Measurements from ENCODE around the gene IL24.
A peak's percentile ranks its signal among the peaks of the same experiment; 100 is the strongest.
"Not testable (repeated sequence)": the region's sequence is repeated elsewhere in the genome, so short reads cannot be mapped to it uniquely, and the experiment has no call there.

IL24 gene

DNA sequence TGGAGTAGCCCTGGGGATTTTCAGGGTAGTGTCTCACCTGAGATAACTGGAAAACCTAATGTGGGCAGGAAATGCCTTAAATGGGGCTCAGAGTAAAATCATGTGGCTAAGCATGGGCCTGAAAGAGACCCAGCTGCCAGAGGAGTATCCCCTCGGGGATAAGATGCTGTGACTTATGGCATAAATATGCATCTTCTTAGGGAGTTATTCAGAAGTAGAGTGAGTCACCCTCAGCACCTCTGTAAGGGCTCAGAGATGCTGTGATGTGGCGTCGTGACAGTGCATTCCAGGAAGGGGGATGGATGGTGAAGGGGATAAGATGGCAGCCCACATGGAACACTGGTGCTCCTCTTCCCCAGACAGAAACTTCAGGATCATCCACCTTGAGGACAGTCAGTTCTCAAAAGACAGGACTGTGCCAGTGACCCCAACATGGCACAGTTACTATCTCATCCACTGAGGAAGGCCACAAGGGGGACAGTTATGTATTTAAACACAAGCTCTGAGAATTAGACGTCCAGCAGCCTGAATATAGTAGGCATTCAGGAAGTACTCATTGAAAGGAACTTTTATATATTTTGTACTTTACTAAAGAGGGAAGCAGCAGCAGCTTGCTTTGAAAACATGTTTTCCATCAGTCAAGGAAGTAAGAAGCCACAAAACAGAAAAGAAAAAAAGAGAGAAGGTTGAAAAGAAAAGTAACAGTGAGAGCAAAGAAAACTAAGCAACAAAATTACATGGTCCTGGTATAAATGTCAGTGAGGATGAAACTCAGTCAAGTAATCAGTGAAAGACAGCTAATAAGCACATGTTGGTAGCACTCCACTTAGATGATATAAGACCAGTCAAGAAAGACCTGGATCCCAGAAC, 8.3 kb downstream of the IL24 start:
- peak; percentile 90 to 92 for ATAC-seq

DNA sequence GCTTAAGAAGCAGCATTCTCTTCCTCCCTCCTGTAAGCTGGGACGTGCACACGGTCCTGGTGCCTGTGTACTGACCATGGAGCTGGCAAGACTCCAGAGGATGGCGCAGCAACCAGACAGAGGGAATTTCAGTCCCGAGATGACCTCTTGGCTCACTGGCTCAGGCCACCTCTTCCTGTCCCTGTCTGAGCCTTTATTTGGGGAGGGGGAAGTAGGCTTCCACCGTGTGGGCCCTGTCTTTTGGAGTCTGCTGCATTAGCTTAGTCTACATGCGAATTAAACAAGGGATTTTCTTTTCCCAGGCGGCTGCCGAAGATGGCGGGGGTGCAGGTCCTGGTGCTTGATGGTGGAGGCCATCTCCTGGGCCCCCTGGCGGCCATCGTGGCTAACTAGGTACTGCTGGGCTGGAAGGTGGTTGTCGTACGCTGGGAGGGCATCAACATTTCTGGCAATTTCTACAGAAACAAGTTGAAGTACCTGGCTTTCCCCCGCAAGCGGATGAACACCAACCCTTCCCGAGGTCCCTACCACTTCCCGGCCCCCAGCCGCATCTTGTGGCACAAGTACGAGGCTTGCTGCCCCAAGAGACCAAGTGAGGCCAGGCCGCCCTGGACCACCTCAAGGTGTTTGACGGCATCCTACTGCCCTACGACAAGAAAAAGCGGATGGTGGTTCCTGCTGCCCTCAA, 10.2 kb downstream of the IL24 start:
- ATAC-seq: no peak

- no peak for ATAC-seq
Observed at GRCh38 chr1:206908038-206908437, 10.8 kb downstream of the IL24 start.

- peak; percentile 33 to 35 for ATAC-seq
Observed at GRCh38 chr1:206909161-206909882, 12.1 kb downstream of the IL24 start.

- no peak for ATAC-seq
Observed at GRCh38 chr1:206909883-206910318, 12.7 kb downstream of the IL24 start.

DNA sequence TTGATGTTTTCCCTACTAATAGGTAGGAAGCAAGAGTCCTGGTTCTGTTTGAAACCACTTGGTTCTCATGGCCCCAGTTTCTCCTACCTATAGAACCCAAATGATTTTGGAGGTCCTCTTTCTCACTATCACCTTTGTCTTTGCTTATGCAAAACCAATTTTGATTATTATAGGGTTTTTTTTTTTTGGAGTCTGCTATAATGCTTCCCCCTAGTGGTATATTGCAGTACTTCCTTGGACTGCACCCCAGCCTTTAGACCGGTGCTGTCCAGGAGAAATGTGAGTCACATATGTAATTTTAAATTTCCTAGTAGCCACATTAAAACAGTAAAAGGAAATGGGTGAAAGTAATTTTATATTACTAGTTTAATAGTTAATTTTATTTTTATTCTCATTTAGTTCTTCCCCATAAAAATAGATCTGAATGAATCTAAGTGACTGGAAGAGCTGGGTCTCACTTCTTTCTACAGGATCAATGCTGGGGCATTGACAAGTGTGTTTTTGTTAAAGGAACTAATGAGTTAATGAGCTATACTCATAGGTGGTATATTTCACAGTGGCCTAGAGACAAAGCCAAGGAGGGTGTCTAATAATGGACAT, 13.9 kb downstream of the IL24 start:
- ATAC-seq: peak; percentile 41

GRCh38 chr1:206912445-206913095, 15.3 kb downstream of the IL24 start:
- ATAC-seq: peak; percentile 22 to 45

- ATAC-seq: no peak
Observed at GRCh38 chr1:206913766-206914537, 16.7 kb downstream of the IL24 start.

- no peak for ATAC-seq
Observed at GRCh38 chr1:206915030-206915735, 17.9 kb downstream of the IL24 start.

DNA sequence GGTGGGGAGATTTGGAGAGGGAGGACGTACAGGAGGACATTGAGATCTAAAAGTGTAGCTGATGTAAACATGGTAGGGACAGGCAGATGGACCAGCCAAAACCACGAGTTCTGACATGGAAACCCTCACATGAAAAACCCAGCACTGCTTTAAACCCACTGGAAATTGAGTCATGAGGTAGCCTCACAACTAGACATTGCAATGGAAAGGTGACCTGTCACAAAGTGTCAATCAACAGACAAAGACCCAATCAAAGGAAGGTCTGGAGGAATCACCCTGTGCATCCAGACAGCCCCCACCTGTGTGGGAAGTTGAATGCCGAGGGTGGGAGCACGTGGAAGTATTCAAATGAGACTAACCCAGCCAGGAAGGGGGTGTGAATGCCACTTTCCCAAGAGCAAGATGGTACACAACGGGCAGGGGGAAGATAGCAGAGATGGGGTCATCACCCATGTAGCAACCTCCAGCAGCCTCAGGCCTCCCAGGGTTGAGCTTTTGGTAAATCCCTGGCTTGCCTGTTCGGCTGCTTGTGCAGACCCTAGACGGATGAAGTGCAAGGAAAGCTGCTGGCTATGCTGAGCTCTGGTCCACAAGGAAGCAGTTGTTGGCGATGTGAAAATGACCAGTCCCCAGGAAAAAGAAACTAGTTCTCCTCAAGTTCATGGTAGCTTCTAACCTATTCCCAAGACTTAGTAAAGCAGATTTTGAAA, 18.9 kb downstream of the IL24 start:
- ATAC-seq: peak; percentile 23 to 45

DNA sequence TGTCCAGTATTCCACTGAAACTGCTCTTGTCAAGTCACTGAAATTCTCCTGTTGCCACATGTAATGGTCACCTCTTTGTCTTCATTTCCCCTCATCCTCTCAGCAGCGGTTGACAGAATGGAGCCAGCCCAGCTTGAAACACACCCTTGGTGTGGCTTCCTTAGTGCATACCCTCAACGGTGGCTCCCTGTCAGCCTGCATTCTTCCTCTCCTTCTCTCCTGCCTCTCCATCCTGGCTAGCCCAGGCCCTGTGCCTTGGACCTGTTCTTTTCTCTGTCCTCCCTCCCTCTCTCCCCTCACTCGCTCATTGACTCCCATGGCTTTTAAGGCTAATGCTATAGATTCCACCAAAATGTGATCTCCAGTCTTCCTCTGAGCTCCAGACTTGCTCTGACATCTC, 20.8 kb downstream of the IL24 start:
- no peak for ATAC-seq

- ATAC-seq: peak in 1 of 2 donors; percentile 6
Observed at GRCh38 chr1:206921772-206922265, 24.6 kb downstream of the IL24 start, which contains the start of gene FCMR. FCMR (minus strand) TSS chr1:206921941; CDS start chr1:206921854, 87 bp downstream.

DNA sequence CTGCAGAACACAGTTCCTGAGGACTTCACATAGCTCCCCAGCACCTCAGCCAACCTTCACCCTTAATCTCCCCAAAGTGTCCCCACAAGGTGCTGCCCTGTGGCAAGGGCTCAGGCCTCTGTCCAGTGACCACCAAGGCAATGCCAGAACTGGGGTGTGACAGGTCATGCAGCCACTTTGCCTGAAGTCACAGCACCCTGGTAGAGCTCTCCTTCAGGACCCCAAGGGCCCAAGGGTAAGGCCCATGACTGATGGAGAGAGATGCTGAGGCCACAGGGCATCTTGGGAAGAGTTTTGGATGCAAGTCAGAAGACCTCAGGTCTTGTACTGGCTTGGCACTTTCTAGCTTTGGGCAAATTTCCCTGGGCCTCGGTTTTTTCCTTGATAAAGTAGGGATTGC, 25.3 kb downstream of the IL24 start:
- ATAC-seq: no peak

DNA sequence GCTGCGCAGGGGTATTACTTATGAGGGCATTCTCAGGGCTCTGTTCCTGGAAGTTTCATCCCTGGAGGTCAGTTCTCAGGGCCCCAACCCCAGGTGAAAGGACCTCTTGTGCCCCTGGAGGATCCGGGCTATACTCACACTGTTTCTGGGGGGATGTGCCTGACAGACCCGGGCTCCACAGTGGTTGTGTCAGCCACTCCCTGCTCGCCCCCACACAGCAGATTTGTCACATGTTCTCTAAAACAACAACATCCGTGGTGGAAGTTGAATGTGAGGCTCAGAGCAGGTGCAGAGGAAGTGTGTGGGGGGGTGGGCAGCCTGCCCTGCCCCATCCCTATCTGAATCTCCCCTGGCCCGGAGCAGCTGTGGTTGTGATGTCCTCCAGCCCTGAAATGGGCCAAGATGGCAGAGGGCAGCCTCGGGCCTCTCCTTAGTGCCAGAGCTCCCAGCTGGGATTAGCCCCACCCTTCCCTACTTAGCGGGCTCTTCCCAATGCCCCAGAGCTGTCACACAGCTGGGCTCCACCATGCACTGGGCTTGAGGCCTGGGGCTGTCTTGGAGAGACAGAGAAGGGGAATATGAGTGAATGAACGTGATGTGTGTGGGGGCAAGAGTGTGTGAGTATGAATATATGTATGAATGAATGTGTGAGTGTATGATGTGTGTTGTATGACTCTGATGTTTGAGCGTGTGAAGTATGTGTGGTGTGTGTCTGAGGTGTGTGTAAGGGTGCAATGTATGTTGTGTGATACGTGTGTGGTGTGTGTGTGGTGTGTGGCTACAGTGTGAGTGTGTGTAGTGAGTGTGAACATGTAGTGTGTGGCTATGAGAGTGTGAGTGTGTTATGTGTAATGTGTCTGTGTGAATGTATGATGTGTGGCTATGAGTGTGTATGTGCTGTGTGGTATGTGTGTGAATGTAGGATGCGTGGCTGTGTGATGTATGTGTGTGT, 26.0 kb downstream of the IL24 start:
- ATAC-seq: peak; percentile 66 to 74

DNA sequence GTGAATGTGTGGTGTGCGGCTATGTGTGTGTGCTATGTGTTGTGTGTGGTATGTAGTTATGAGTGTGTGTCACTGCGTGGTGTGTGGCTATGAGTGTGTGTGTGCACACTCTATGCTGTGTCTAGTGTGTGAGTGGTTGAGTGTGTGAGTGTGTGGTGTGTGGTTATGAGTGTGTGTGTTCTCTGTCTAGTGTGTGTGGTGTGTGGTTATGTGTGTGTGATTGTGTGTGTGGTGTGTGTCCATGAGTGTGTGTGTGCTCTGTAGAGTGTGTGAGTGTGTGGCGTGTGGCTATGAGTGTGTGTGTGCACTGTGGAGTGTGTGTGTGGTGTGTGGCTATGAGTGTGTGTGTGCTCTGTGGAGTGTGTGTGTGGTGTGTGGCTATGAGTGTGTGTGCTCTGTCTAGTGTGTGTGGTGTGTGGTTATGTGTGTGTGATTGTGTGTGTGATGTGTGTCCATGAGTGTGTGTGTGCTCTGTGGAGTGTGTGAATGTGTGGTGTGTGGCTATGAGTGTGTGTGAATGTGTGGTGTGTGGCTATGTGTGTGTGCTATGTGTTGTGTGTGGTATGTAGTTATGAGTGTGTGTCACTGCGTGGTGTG, 26.8 kb downstream of the IL24 start:
- ATAC-seq: not testable (repeated sequence)

GRCh38 chr1:206924592-206925105, 27.4 kb downstream of the IL24 start:
- peak in 1 of 2 donors; percentile 1 for ATAC-seq

DNA sequence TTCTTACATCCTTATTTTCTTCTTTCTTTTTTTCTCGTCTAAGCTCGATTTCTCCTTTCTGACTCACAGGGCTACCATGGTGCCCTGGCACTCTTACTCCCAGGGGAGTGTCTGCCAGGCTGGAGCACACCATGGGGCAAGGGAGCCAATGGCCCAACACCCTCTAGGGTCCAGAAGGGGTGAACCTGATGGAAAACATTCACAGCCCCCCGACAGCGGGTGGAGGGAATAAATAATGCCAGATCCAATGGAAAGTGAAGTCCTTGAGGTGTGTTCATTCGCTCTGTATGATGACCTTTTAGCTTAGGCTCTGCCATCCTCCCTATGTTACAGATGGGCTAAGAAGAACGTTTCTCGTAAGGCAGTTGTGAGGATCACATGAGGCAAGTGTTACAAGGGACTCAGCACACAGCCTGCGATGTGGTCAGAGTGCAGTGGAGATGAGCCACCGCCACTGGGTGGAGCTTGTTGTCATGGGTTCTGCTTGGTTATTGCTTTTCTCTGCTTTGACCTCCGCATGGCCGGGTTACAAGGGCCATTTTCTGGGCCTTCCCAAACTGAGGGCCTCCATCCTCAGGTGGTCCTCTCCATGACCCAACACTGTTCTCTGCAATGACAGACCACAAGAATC, 28.0 kb downstream of the IL24 start:
- ATAC-seq: peak; percentile 70 to 78

All from activated CD4-positive, CD25-positive, alpha-beta regulatory T cell treated with anti-CD3 and anti-CD28 coated beads, Interleukin-2, amount 50 U/mL, for 24 hours (primary cell).